HG03354 (cell line): ENCODE results near the gene ERN1.
A peak's percentile ranks its signal among the peaks of the same experiment; 100 is the strongest.
"Not testable (repeated sequence)": the region's sequence is repeated elsewhere in the genome, so short reads cannot be mapped to it uniquely, and the experiment has no call there.

ENCODE experiments used
- ATAC-seq: cut with Tn5 transposase; IDR thresholded peaks from one replicate; pipeline ENCODE4 v1.9.1; 2021; ENCODE audit warnings: mild to moderate bottlenecking; ENCODE audit not compliant: unreplicated experiment, poor library complexity, severe bottlenecking

ERN1 gene

DNA sequence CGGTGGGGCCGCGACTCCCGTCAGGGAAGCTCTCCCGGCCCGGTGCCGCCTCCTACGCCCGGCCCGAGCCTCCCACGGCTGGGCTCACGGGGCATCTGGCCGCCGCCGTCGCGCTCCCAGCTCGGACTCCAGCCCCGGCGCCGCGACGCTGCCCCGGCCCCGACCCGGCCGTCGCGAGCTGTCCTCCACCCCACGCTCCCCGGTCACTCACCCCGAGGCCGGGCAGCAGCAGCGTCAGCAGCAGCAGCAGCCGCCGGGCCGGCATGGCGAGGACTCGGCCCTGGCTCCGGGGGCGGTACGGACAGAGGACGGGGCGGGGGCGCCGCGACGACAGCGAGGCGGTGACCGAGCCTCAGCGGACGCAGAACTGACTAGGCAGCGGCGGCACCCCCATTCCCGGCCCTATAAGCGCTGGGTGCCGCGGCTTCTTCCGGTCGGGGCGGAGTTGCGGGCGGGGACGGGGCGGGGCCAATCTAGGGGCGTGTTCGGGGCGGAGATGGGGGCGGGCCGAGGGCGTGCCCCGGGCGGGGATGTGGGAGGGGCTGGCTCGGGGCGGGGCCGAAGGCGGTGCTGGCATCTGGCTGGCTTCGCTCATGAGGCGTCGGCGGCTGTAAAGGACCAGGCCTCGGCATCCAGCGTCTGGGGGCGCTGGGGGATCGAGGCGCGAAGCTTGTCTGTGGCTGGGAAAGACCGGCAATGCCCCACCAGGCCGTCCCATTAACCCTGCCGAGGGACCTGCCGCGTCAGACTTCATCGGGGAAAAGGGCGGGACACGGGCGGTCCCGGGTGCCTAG is at the start of gene ERN1:
Gene ERN1, minus strand, starts transcription at position 380 of the 794 bp plus-strand sequence. Its CDS starts 115 bp downstream, at position 265.
- peak; percentile 82 for ATAC-seq

DNA sequence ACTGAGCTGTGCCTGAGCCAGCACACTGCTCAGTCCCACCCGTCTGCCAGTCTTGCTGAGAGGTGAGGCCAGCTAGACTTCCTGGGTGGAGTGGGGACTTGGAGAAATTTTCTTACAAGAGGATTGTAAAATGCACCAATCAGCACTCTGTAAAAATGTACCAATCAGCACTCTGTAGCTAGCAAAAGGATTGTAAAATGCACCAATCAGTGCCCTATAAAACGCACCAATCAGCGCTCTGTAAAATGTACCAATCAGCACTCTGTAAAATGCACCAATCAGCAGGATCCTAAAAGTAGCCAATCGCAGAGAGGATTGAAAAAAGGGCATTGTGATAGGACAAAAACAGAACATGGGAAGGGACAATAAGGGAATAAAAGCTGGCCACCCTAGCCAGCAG is 49.1 kb upstream of the ERN1 start:
- ATAC-seq: not testable (repeated sequence)

- ATAC-seq: no peak
These were observed 48.3 kb upstream of the ERN1 start for GRCh38 chr17:64178011-64178825.

- ATAC-seq: no peak
These were observed 47.5 kb upstream of the ERN1 start for GRCh38 chr17:64177311-64178010.

DNA sequence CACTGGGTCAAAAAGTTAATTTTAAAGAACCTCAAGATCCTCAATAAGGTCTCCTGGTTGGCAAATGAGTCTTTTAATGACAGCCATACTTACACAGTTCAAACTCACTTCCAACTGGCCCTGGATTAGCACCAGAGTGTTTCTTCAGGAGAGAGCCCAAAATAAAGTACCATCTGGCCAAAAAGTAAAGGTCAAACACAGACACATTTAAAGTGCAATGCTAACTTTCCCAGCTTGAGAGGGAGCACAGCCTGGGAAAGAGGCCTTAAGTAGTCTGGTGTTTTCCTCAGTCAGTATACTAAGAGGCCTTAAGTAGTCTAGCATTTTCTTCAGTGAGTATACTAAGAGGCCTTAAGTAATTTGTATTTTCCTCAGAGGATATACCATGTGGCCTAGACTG is 46.6 kb upstream of the ERN1 start:
- ATAC-seq: no peak

GRCh38 chr17:64174686-64175456 is 44.9 kb upstream of the ERN1 start:
- ATAC-seq: no peak

GRCh38 chr17:64173646-64174045 is 43.7 kb upstream of the ERN1 start:
- no peak for ATAC-seq

DNA sequence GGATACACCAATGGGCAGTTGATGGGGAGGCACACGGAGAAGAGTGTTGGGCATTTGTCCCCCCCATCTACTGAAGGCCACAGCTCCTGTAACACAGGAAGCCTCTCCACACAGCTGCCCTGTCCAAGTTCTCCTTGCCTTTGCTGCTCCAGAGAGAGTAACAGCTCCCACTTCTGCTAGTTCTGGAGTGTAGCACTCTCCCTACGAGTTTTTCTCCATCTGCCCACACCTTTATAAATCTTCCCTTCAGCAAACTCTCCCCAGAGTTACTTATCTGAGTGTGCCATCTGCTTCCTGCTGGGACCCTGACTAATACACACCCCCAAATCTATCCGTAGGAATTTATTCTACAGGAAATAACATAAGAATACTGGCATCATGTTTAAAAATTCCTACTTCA is 42.6 kb upstream of the ERN1 start:
- ATAC-seq: no peak

- ATAC-seq: no peak
These were observed 41.1 kb upstream of the ERN1 start for GRCh38 chr17:64171041-64171440.

DNA sequence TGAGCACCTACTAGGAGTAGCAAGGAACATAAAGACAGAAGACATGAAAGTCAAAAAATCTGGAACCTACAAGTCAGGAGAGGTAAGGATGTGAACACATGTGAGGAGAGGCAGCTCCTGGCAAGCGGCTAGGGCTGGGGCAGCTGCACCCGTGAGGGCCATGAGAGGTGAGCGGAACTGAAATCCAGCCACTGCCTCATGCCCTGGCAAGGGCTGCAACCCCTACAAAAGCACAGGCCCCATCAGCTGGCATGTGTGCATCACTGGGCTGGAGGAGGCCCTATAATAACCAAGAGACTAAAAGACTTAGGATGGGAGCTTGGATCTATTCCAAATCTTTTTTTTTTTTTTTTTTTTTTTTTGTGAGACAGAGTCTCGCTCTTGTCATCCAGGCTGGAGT is 40.3 kb upstream of the ERN1 start:
- ATAC-seq: no peak

GRCh38 chr17:64167666-64168065 is 37.7 kb upstream of the ERN1 start:
- not testable (repeated sequence) for ATAC-seq

GRCh38 chr17:64166876-64167275 is 36.9 kb upstream of the ERN1 start:
- no peak for ATAC-seq

DNA sequence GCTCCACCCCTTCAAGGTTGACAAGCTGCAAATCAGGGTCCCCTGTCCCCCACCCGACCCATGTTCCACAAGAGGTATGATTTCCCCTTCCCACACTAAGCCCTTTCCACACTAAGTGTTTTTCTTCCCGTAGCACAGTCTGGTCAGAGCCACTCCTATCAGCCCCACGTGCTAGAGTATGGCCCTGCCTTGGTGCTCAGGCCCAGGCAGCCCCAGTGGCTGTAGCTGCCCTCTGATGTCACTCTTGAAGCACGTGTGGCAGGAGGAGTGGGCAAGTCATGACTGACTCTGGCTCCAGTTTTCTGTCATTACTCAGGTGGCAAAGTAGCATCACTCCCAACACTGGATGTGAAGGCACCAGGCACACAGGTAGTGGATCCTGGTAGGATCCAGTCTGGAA is 35.4 kb upstream of the ERN1 start:
- ATAC-seq: no peak

DNA sequence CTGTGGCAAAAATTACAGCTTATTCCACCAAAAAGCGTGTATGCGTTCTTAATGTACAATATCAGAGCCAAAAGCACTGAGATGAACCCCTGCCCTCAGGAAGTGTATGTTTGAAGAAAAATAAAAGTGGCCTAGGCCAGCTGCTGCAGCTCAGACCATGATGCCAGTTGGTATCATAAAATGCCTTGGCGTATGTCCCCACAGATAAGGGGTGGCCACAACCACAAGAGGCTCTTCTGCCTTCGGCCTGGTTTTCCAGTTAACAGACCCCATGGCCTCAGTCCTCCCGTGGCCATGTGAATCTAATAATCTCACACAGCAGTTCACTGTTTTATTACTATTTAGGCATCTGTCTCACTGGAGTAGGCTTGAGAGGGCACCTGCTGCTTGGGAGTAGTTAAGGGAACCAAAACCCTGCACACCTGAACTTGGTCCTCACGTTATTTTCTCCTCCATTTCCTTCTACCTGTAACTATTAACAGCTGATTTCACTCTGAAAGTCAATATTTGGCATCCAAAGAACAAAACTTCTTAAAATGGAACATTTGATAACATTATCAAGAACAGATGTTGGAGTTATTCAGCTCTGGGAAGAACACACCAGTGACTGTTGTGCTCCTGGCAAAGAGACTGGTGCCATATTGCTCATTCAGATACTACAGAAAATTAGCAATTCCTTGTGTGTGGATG is 34.8 kb upstream of the ERN1 start:
- ATAC-seq: no peak

GRCh38 chr17:64163468-64163867 is 33.5 kb upstream of the ERN1 start:
- no peak for ATAC-seq

- no peak for ATAC-seq
These were observed 32.6 kb upstream of the ERN1 start for GRCh38 chr17:64162554-64162953.

DNA sequence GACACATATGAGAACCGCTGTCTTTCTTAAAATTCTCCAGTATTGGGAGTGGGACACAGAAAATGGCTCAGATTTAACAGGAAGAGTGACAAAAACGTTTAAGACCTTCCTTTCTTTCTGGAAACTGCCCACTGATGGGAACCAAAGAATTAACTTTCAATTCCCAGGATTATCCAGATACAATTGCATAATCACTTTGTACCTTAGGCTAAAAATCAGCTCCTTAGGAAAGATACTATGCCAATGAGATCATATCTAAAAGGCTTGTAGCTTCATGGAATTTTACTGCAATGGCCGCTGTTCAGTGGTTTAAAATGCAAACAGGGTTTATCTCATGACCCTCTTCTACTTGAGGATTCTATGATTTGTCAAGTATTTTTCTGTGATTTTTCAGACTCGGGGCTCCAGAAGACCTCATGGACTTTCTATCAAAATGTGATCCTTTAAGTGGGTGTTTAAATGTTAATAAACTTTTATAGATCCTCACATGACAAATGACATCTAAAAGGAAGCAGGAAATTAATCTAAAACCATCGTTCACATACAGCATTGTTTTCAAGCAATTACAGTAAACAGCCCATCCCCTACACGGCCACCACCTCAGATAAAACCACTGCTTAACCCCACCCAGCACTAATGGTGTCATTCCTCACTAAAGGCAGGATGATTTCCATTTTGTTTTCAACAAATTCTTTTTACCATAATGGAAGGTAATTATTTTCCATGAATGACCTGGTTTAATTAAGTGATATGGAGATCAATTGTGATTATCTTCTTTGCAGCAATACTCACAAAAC is 31.6 kb upstream of the ERN1 start:
- no peak for ATAC-seq

DNA sequence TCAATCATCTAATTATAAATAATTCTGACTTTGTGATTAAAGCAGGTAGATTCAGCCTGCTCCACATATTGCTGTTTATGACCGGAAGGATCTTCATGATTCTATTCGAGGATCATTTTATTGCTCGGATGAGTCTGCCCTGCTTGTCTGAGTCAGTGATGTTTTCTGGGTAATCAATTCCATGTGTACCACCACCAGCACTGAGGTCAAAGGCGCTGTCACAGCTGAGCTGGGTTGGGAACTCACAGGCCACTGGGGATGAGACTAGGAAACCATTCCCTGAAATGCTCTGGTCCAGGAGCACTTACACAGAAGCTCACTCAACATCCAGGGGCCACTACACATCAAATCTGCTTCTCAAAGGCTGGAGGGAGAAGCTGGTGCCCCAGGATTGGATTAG is 30.4 kb upstream of the ERN1 start:
- ATAC-seq: no peak
